Endothelial cell of umbilical vein (primary cell): ENCODE results near the gene ASCL1. TPM values are rescaled to one million over a fixed set of nuclear protein-coding genes. Genes with fewer than 3 reads are reported as not detected.

ENCODE experiments used
- BruUV-seq: library from RNA; stranded (reverse); fragments of 400-500 nt; replicated peaks from 2 replicates; lab custom pipeline; 2021; lab: Mats Ljungman, UMichigan
- CTCF ChIA-PET: fragments of 300-600, 350-600 bp; sonication (Branson Sonifier 250); formaldehyde crosslinking; loops from one replicate; lab custom pipeline; 2021; ENCODE audit warnings: antibody characterized with exemption, inconsistent platforms; lab: Charles Lee
- POLR2A ChIA-PET: fragments of 300-600, 350-600 bp; sonication (Branson Sonifier 250); formaldehyde crosslinking; loops from one replicate; lab custom pipeline; 2021; ENCODE audit warnings: antibody characterized with exemption, inconsistent platforms; lab: Charles Lee
- DNase-seq: peaks from one replicate; pipeline ENCODE4 v3.0.0-alpha.2; 2011; ENCODE audit warnings: low read depth, low spot score
- FAIRE-seq: peaks from 2 replicates; lab custom pipeline; 2011; peaks lifted over from hg19 to GRCh38; lab: Jason Lieb, UNC
- H2AFZ ChIP-seq: 2 replicates; pipeline ENCODE4 v1.6.0; 2012; ENCODE audit warnings: low read depth, low read length, control low read depth, inconsistent platforms
- H3K27ac ChIP-seq: 2 replicates; pipeline ENCODE4 v1.5.1; 2011; ENCODE audit warnings: low read depth, mild to moderate bottlenecking, control low read depth, low read length, moderate library complexity; ENCODE audit not compliant: insufficient read depth
- H3K27me3 ChIP-seq, 2 experiments: 2 replicates each; pipeline versions ENCODE4 v1.6.0 to v1.6.1; 2011; ENCODE audit warnings: low read length in 2 of 2, mixed read lengths in 1 of 2; ENCODE audit not compliant: control insufficient read depth in 2 of 2, insufficient read depth in 2 of 2
- H3K36me3 ChIP-seq, 2 experiments: 2 replicates in 1 of 2; 3 replicates in 1 of 2; pipeline ENCODE4 v1.5.1; 2011; ENCODE audit warnings: low read length in 2 of 2, mild to moderate bottlenecking in 1 of 2, moderate library complexity in 1 of 2; ENCODE audit not compliant: control insufficient read depth in 2 of 2, insufficient read depth in 2 of 2; ENCODE audit errors: extremely low read depth in 1 of 2
- H3K4me1 ChIP-seq: 3 replicates; pipeline ENCODE4 v1.5.1; 2011; ENCODE audit warnings: mild to moderate bottlenecking, low read length; ENCODE audit not compliant: control insufficient read depth, insufficient read depth; ENCODE audit errors: extremely low read depth
- H3K4me2 ChIP-seq: 2 replicates; pipeline ENCODE4 v1.6.1; 2011; ENCODE audit warnings: low read length, control low read depth, mixed read lengths; ENCODE audit not compliant: insufficient read depth
- H3K4me3 ChIP-seq, 3 experiments: fragments of 200-600 bp in 1 of 3; sonication (generic), shearing (Covaris generic) in 1 of 3; replicated peaks in 1 of 3; 2 replicates each; pipeline ENCODE4 v1.5.1; 2011 to 2016; ENCODE audit warnings: control low read depth in 3 of 3, low read length in 3 of 3, mild to moderate bottlenecking in 2 of 3, inconsistent platforms in 1 of 3, low read depth in 1 of 3, moderate library complexity in 1 of 3; ENCODE audit not compliant: insufficient read depth in 1 of 3
- H3K79me2 ChIP-seq: 2 replicates; pipeline ENCODE4 v1.6.0; 2012; ENCODE audit warnings: low read length, inconsistent platforms; ENCODE audit not compliant: control insufficient read depth, insufficient read depth
- H3K9ac ChIP-seq: replicated peaks from 2 replicates; pipeline ENCODE3; 2011; ENCODE audit warnings: low read length, control low read depth; ENCODE audit not compliant: insufficient read depth; ENCODE audit errors: extremely low read depth
- H3K9me1 ChIP-seq: replicated peaks from 3 replicates; pipeline ENCODE4 v1.6.0; 2011; ENCODE audit warnings: mild to moderate bottlenecking, low read length; ENCODE audit not compliant: control insufficient read depth, insufficient read depth; ENCODE audit errors: extremely low read depth
- H3K9me3 ChIP-seq: replicated peaks from 2 replicates; pipeline ENCODE4 v1.5.1; 2012; ENCODE audit warnings: low read length, inconsistent platforms; ENCODE audit not compliant: control insufficient read depth, insufficient read depth
- H4K20me1 ChIP-seq: replicated peaks from 2 replicates; pipeline ENCODE3; 2011; ENCODE audit warnings: mild to moderate bottlenecking, low read length; ENCODE audit not compliant: control insufficient read depth, insufficient read depth; ENCODE audit errors: extremely low read depth
- EZH2 ChIP-seq: IDR thresholded peaks from 2 replicates; pipeline ENCODE4 v1.6.1; 2012; ENCODE audit warnings: borderline replicate concordance, low read depth, mild to moderate bottlenecking, moderate library complexity, low read length, inconsistent platforms; ENCODE audit not compliant: severe bottlenecking
- JUN ChIP-seq: IDR thresholded peaks from 2 replicates; pipeline ENCODE4 v1.6.1; 2011; ENCODE audit warnings: borderline replicate concordance, low read depth; ENCODE audit not compliant: insufficient read length, insufficient read depth
- POLR2A ChIP-seq: IDR thresholded peaks from 2 replicates; pipeline ENCODE4 v1.6.1; 2012; ENCODE audit warnings: low read depth, mild to moderate bottlenecking, control low read depth, low read length
- dilution Hi-C: fragments of 300-500 bp; cut with MboI; formaldehyde crosslinking; loops from one replicate; pipeline ENCODE4 v1.15.0; 2019; ENCODE audit warnings: low sequenced_read_pairs; ENCODE audit not compliant: extremely low pct_ligation_motif_present
- intact Hi-C: fragments of 100-400 bp; cut with micrococcal nuclease; formaldehyde crosslinking; loops from one replicate; pipeline ENCODE4 v1.10.0; 2022
- polyA plus RNA-seq, 4 experiments: library from polyadenylated mRNA; depleted of rRNA in 3 of 4; stranded (reverse) in 3 of 4; unstranded in 1 of 4; fragments of >200 nt; gene quantifications; 2 replicates each; pipeline versions ENCODE4 v1.2.1 to v1.2.3, GENCODE V29; 2011 to 2012; ENCODE audit warnings: missing spikeins in 1 of 4
- total RNA-seq: library from RNA; stranded (reverse); gene quantifications from 2 replicates; pipeline ENCODE4 v1.2.3, GENCODE V29; 2021
- TF ChIP-seq, protein P1 (sequence below), 2 donors: IDR thresholded peaks; 1 replicate in 1 of 2; 2 replicates in 1 of 2; pipeline ENCODE4 v1.5.1; 2011; ENCODE audit warnings: low read length in 2 of 2, mild to moderate bottlenecking in 2 of 2, moderate library complexity in 2 of 2, control low read depth in 1 of 2, inconsistent platforms in 1 of 2, low read depth in 1 of 2; ENCODE audit not compliant: insufficient read depth in 1 of 2; ENCODE audit errors: extremely low read depth in 1 of 2

The ASCL1 gene
- total and polyA plus RNA-seq, 2 donors (not counting 3 experiments of a cell fraction or from before 2014, with no cell fraction given): not detected

- Histone ChIP-seq H2AFZ (no peak overlapping the region), H4K20me1 (no peaks in the 10 kb centered on the region), H3K9ac (no peak overlapping the region), H3K4me2 (no peak overlapping the region), H3K27ac (no peak overlapping the region), H3K9me3 (no peaks in the 10 kb centered on the region), H3K79me2 (no peaks in the 10 kb centered on the region), H3K4me1 (no peaks in the 10 kb centered on the region), H3K4me3 (no peak overlapping the region), H3K9me1 (no peaks in the 10 kb centered on the region), H3K27me3 (peaks cover 27 to 39% of the 10 kb centered on the region in 2 experiments), H3K36me3 (no peaks in the 10 kb centered on the region)
- no peak for FAIRE-seq
- intact Hi-C loops (no loop called here), dilution Hi-C loops (no loop called here)
- CTCF ChIA-PET: no interaction called here
- DNase-seq: no peak
- TF ChIP-seq JUN: no peak
- no TSS peak for BruUV-seq
- POLR2A ChIA-PET: no interaction called here
Observed at GRCh38 chr12:102964872-102965271, 7.4 kb downstream of the ASCL1 start.

GRCh38 chr12:102965281-102966155 is 8.0 kb downstream of the ASCL1 start:
- Histone ChIP-seq H3K4me3 (no peak overlapping the region), H3K79me2 (no peaks in the 10 kb centered on the region), H4K20me1 (no peaks in the 10 kb centered on the region), H3K4me2 (no peak overlapping the region), H3K9ac (no peak overlapping the region), H3K36me3 (no peaks in the 10 kb centered on the region), H3K9me3 (no peaks in the 10 kb centered on the region), H3K27ac (no peak overlapping the region), H3K4me1 (no peaks in the 10 kb centered on the region), H3K9me1 (no peaks in the 10 kb centered on the region), H2AFZ (no peak overlapping the region), H3K27me3 (peaks cover 27 to 35% of the 10 kb centered on the region in 2 experiments)
- FAIRE-seq (no peak), DNase-seq (no peak)
- ChIA-PET CTCF (no interaction called here), POLR2A (no interaction called here)
- no TSS peak for BruUV-seq
- intact Hi-C loops: no loop called here
- dilution Hi-C loops: no loop called here
- TF ChIP-seq EZH2 (peak; percentile 39), POLR2A (no peak)
- TF ChIP-seq, protein P1, sequence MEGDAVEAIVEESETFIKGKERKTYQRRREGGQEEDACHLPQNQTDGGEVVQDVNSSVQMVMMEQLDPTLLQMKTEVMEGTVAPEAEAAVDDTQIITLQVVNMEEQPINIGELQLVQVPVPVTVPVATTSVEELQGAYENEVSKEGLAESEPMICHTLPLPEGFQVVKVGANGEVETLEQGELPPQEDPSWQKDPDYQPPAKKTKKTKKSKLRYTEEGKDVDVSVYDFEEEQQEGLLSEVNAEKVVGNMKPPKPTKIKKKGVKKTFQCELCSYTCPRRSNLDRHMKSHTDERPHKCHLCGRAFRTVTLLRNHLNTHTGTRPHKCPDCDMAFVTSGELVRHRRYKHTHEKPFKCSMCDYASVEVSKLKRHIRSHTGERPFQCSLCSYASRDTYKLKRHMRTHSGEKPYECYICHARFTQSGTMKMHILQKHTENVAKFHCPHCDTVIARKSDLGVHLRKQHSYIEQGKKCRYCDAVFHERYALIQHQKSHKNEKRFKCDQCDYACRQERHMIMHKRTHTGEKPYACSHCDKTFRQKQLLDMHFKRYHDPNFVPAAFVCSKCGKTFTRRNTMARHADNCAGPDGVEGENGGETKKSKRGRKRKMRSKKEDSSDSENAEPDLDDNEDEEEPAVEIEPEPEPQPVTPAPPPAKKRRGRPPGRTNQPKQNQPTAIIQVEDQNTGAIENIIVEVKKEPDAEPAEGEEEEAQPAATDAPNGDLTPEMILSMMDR (IDR thresholded peaks at IDR 0.05; ENCODE audit: extremely low read depth in 1 of 2, insufficient read depth in 1 of 2, low read depth in 1 of 2, low read length in 2 of 2): no peak
